ENCODE data around the gene RAP1A.
"Not testable (repeated sequence)": the region's sequence is repeated elsewhere in the genome, so short reads cannot be mapped to it uniquely, and the experiment has no call there.

RAP1A gene

GRCh38 chr1:111671852-111672251, 52.3 kb downstream of the RAP1A start:
- DNase-seq: no peak

GRCh38 chr1:111672331-111672730, 52.7 kb downstream of the RAP1A start:
- no peak for DNase-seq

GRCh38 chr1:111677604-111678003, 58.0 kb downstream of the RAP1A start:
- DNase-seq: no peak

- DNase-seq: no peak
These were observed 60.0 kb downstream of the RAP1A start for GRCh38 chr1:111679541-111679940.

GRCh38 chr1:111680212-111680800, 60.7 kb downstream of the RAP1A start:
- not testable (repeated sequence) for DNase-seq

GRCh38 chr1:111685293-111686153, 65.9 kb downstream of the RAP1A start:
- not testable (repeated sequence) for DNase-seq

GRCh38 chr1:111690306-111690617, 70.7 kb downstream of the RAP1A start:
- no peak for DNase-seq

GRCh38 chr1:111691886-111692285, 72.3 kb downstream of the RAP1A start:
- DNase-seq: no peak

- DNase-seq: no peak
These were observed 76.2 kb downstream of the RAP1A start for GRCh38 chr1:111695801-111696200.

- peak; percentile 20 for DNase-seq
These were observed 76.7 kb downstream of the RAP1A start for GRCh38 chr1:111696330-111696729.

GRCh38 chr1:111699268-111699667, 79.7 kb downstream of the RAP1A start:
- no peak for DNase-seq

- DNase-seq: no peak
These were observed 83.0 kb downstream of the RAP1A start for GRCh38 chr1:111702504-111703050.

GRCh38 chr1:111704240-111704639, 84.7 kb downstream of the RAP1A start:
- DNase-seq: no peak

GRCh38 chr1:111704776-111705175, 85.2 kb downstream of the RAP1A start:
- no peak for DNase-seq

- no peak for DNase-seq
These were observed 86.3 kb downstream of the RAP1A start for GRCh38 chr1:111705841-111706240.

GRCh38 chr1:111706921-111707320, 87.3 kb downstream of the RAP1A start:
- no peak for DNase-seq

GRCh38 chr1:111707906-111708305, 88.3 kb downstream of the RAP1A start:
- DNase-seq: no peak

- DNase-seq: no peak
These were observed 90.4 kb downstream of the RAP1A start for GRCh38 chr1:111709986-111710385.

GRCh38 chr1:111716333-111716732, 96.7 kb downstream of the RAP1A start:
- no peak for DNase-seq

GRCh38 chr1:111717450-111717849, 97.9 kb downstream of the RAP1A start:
- no peak for DNase-seq

- DNase-seq: no peak
These were observed 99.5 kb downstream of the RAP1A start for GRCh38 chr1:111719135-111719534.

- DNase-seq: no peak
These were observed 100.1 kb downstream of the RAP1A start for GRCh38 chr1:111719674-111720132.

- no peak for DNase-seq
These were observed 100.8 kb downstream of the RAP1A start for GRCh38 chr1:111720274-111720976.
